ENCODE data around the gene SCLT1.
"Not testable (repeated sequence)": the region's sequence is repeated elsewhere in the genome, so short reads cannot be mapped to it uniquely, and the experiment has no call there.

SCLT1 gene

DNA sequence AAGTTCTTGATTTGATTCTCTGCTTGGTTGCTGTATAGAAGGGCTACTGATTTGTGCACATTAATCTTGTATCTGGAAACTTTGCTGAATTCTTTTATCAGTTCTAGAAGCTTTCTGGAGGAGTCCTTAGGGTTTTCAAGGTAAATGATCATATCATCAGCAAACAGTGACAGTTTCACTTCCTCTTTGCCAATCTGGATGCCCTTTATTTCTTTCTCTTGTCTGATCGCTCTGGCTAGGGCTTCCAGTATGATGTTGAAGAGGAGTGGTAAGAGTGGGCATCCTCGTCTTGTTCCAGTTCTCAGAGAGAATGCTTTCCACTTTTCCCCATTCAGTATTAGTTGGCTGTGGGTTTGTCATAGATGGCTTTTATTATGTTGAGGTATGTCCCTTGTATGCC is 23.8 kb downstream of the SCLT1 start:
- DNase-seq, result not testable (repeated sequence)

GRCh38 chr4:129064717-129065116 is 28.6 kb downstream of the SCLT1 start:
- no peak for DNase-seq

DNA sequence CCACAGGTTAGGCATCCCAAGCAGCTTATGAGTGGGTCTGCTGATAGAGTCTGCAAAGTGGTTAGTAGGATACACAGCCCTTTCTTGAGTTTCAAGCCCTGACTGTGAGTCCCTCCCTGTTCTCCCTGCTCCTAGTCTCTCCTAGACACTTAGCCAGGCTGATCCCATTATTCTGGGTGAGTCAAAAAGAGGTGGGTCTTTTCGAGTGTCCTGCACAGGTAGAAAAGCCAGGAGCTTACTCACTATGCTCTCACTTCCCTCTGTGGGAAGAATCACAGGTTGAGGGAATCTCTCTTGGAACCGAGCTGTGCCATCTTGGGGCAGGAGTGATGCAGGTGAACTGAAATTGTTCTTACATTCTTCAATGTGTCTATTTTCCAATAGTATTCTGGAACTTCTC is 29.7 kb downstream of the SCLT1 start:
- DNase-seq, result no peak

DNA sequence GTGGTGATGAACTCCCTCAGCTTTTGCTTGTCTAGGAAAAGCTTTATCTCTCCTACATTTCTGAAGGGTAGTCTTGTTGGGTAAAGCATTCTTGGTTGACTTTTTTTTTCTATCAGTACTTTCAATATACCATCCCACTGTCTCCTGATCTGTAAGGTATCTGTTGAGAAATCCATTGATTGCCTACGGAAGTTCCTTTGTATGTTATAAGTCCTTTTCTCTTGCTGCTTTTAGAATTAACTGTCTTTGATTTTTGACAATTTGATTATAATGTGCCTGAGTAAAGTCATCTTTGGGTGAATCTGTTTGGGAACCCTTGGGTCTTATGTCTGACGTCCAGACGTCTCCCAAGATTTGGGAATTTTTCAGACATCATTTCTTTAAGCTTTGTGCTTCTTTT is 30.8 kb downstream of the SCLT1 start:
- no peak for DNase-seq

DNA sequence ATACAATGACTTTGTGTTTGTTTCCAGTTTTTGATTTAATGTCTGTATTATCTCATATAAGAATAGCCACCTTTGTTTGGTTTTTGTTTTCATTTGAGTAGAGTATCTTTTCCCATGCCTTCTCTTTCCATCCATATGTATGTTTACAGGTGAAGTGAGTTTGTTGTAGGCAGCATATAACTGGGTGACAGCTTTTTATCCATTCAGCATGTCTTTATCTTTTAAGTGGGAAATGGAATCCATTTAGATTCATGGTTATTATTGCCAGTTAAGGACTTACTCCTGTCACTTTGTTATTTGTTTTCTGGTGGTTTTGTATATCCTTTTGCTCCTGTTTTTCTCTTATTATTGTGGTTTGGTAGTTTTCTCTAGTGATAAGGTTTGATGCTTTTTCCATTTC is 34.3 kb downstream of the SCLT1 start:
- DNase-seq, result no peak

GRCh38 chr4:129046055-129046959 is 47.0 kb downstream of the SCLT1 start:
- DNase-seq, result no peak

GRCh38 chr4:129043523-129043922 is 49.8 kb downstream of the SCLT1 start:
- no peak for DNase-seq

- no peak for DNase-seq
Observed at GRCh38 chr4:129040471-129040870, 52.9 kb downstream of the SCLT1 start.

GRCh38 chr4:129037093-129037492 is 56.2 kb downstream of the SCLT1 start:
- DNase-seq, result no peak

- no peak for DNase-seq
Observed at GRCh38 chr4:129014566-129015509, 78.5 kb downstream of the SCLT1 start.

- DNase-seq, result no peak
Observed at GRCh38 chr4:129008096-129008495, 85.2 kb downstream of the SCLT1 start.

DNA sequence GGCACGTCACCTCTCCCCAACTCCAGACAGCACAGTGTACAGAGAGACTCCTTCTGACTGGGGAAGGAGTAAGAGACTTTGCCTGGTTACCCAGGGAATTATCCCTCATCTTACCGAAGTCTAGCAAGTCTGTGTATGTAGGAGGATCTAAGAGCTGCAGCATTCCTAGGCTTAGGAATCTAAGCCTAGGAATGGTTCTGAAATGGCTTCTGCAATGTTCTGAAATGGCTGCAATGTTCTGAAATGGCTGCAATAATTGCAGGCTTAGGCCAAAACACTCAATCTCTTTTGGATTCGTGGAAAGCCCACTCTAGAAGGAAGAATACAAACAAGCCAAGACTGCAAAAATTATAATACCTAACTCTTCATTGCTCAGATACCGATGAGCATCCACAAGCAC is 106.4 kb downstream of the SCLT1 start:
- no peak for DNase-seq

DNA sequence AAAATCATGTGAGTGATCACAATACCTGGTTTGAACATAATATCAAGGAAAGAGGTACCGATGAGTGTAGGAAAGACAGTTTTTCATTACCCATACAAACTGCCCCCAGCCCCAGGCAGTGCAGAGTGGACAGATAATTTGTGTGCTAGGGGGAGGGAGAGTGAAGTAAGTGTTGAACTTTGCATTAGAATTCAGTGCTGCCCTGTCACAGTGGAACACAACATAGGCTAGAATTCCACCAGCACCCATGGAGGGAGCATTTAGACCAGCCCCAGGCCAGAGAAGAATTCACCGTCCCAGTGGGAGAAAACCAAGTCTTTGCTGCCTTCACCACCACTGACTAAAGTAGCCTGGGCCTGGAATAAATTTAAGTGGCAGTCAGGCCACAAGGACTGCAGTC is 107.3 kb downstream of the SCLT1 start:
- no peak for DNase-seq

- no peak for DNase-seq
Observed at GRCh38 chr4:128983771-128984485, 109.4 kb downstream of the SCLT1 start.

DNA sequence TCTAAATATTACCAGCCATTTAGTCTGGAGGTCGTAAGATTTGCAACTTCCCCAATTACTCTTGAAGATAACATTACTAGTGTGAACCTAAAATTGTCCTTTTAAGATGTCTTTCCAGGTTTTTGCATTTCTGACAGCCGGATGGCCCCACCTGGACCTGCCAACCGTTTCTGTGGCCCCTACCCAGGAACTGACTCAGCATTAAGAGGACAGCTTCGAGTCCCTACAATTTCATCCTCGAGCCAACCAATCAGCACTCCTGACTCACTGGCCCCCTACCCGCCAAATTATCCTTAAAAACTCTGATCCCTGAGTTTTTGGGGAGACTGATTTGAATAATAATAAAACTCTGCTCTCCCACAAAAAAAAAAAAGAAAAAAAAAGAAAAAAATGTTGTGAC is 112.0 kb downstream of the SCLT1 start:
- DNase-seq, result no peak

- DNase-seq, result no peak
Observed at GRCh38 chr4:128980816-128981326, 112.5 kb downstream of the SCLT1 start.

DNA sequence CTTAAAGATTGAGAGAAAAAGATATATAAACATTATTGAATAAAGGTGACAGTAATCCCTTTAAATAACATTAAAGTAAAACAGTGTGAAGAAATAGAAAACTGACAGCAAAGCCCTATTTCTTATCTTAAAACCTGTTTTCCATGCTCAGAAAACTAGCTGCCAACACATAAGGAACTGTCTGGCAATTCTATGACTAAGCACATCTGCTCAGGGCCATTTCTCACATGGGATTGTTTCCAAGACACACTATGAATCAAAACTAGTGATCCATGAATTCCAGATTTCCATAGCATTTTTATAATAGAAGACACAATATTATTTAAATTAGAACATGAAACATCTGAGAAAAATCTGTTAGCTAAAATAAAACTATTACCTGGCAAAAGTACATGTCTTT is 113.4 kb downstream of the SCLT1 start:
- no peak for DNase-seq

DNA sequence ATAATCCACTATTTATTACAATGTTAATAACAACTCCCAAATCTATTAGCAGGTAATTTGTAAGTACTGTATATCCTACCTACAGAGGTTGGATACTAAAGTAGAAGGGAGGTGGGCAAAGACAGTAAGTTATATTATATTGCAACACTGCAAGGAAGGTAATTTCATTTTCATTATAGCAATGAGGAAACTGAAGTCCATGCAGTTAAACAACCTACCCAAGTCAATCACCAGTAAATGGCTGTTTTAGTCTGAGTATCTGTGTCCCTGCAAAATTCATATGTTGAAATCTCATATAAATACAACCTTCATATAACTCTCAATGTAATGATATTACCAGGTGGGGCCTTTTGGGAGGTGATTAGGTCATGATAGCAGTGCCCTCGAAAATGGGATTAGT is 114.4 kb downstream of the SCLT1 start:
- no peak for DNase-seq

DNA sequence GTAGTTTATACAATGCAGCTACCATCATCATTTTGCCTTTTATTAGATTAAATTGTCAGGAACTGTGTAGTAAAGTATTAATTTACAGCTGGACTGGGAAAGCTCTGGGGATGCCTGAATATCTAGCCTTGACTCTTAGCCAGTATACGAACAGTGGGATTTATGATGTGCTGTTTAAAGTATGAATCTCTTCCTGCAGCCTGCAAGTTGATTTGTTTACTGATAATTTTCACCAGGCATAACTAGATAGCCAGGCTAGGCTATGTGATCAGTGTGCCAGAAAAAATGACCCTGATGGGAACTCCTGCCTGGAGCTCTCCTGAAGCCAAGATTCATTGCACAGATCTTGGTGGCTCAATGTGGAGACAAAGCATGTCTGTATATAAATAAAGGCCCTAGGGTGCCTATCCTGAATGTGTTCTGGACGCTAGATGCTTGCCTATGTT is 119.2 kb downstream of the SCLT1 start:
- DNase-seq, result no peak

DNA sequence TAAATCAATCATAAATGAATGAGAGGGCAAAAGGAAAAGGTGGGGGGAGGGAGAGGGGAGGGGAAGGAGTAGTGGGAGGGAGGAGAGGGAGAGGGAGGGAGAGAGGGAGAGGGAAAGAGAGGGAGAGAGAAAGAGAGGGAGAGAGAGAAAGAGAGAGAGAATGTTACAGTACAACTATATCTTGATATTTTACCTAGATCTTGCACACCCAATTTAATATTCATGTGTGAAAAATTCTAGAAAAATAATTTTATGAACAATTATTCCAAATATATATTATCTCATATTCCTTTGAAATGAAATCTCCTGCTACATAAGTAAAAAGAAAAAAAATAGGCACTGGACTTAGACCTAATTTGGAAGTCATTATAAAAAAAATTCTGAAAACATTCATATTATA is 120.0 kb downstream of the SCLT1 start:
- no peak for DNase-seq

- DNase-seq, result no peak
Observed at GRCh38 chr4:128961405-128961804, 131.9 kb downstream of the SCLT1 start.

GRCh38 chr4:128958194-128958593 is 135.1 kb downstream of the SCLT1 start:
- peak in 1 of 2 donors; percentile 8 for DNase-seq

GRCh38 chr4:128957459-128957858 is 135.9 kb downstream of the SCLT1 start:
- no peak for DNase-seq

Data from CD4-positive, alpha-beta T cell treated with Interleukin-1 beta for 1 hour (primary cell).